SK-N-SH (cell line): ENCODE measurements around the gene MRPS22. TPM values are rescaled to one million over a fixed set of nuclear protein-coding genes. Genes with fewer than 3 reads are reported as not detected.

Experiments used
- CTCF ChIA-PET: fragments of 300-600, 350-600 bp; formaldehyde crosslinking; extraction: SDS; loops from one replicate; lab custom pipeline; 2021; lab: Yijun Ruan, JAX
- POLR2A ChIA-PET: fragments of 350-600 bp; sonication (Branson Sonifier 250); formaldehyde crosslinking; extraction: SDS; loops from one replicate; lab custom pipeline; 2020; ENCODE audit warnings: antibody characterized with exemption, inconsistent platforms; lab: Yijun Ruan, JAX
- DNase-seq: peaks from one replicate; pipeline ENCODE4 v3.0.0; 2012
- H2AFZ ChIP-seq: fragments of 200-600 bp; sonication (generic); 2 replicates; pipeline ENCODE4 v1.8.1; 2016; ENCODE audit warnings: antibody characterized with exemption, mild to moderate bottlenecking, low read depth
- H3F3A ChIP-seq: fragments of 200-600 bp; sonication (generic); replicated peaks from 2 replicates; pipeline ENCODE3; 2016; ENCODE audit warnings: antibody characterized with exemption, mild to moderate bottlenecking; ENCODE audit not compliant: insufficient read depth
- H3K27ac ChIP-seq, 2 experiments: fragments of 200-500 bp in 1 of 2; fragments of 200-600 bp in 1 of 2; sonication (Bioruptor generic) in 1 of 2; sonication (generic), shearing (Covaris generic) in 1 of 2; 2 replicates each; pipeline versions ENCODE4 v1.5.1 to v1.6.1; 2014 to 2016; ENCODE audit warnings: low read depth in 2 of 2, inconsistent platforms in 1 of 2, low read length in 1 of 2, mild to moderate bottlenecking in 1 of 2, mixed read lengths in 1 of 2
- H3K27me3 ChIP-seq: fragments of 200-600 bp; sonication (generic), shearing (Covaris generic); 2 replicates; pipeline ENCODE4 v1.6.1; 2016; ENCODE audit warnings: mixed run types; ENCODE audit not compliant: insufficient read depth
- H3K36me3 ChIP-seq, 2 experiments: fragments of 200-500 bp in 1 of 2; fragments of 200-600 bp in 1 of 2; sonication (Bioruptor generic) in 1 of 2; sonication (generic) in 1 of 2; replicated peaks in 1 of 2; 2 replicates each; pipeline versions ENCODE3 to v1.5.1; 2014 to 2016; ENCODE audit warnings: low read length in 1 of 2, mild to moderate bottlenecking in 1 of 2; ENCODE audit not compliant: insufficient read depth in 2 of 2, control insufficient read depth in 1 of 2
- H3K4me1 ChIP-seq, 2 experiments: fragments of 200-500 bp in 1 of 2; fragments of 200-600 bp in 1 of 2; sonication (Bioruptor generic) in 1 of 2; sonication (generic), shearing (Covaris generic) in 1 of 2; 2 replicates each; pipeline versions ENCODE4 v1.5.1 to v1.6.1; 2014 to 2016; ENCODE audit warnings: low read depth in 1 of 2, low read length in 1 of 2, mixed run types in 1 of 2; ENCODE audit not compliant: insufficient read depth in 2 of 2, control insufficient read depth in 1 of 2
- H3K4me2 ChIP-seq: fragments of 200-600 bp; sonication (generic), shearing (Covaris generic); 2 replicates; pipeline ENCODE4 v1.6.1; 2017; ENCODE audit warnings: mixed run types
- H3K4me3 ChIP-seq, 2 experiments: fragments of 200-500 bp in 1 of 2; fragments of 200-600 bp in 1 of 2; sonication (Bioruptor generic) in 1 of 2; sonication (generic), shearing (Covaris generic) in 1 of 2; 2 replicates each; pipeline versions ENCODE4 v1.5.1 to v1.8.1; 2014 to 2016; ENCODE audit warnings: low read depth in 2 of 2, inconsistent platforms in 1 of 2, low read length in 1 of 2, mild to moderate bottlenecking in 1 of 2, mixed read lengths in 1 of 2, moderate library complexity in 1 of 2
- H3K79me2 ChIP-seq: fragments of 200-600 bp; sonication (generic); 2 replicates; pipeline ENCODE4 v1.8.1; 2017; ENCODE audit warnings: mild to moderate bottlenecking; ENCODE audit not compliant: insufficient read depth
- H3K9ac ChIP-seq: fragments of 200-600 bp; sonication (generic); 2 replicates; pipeline ENCODE4 v1.6.1; 2017; ENCODE audit warnings: mixed run types
- H3K9me2 ChIP-seq: fragments of 200-600 bp; sonication (generic); 2 replicates; pipeline ENCODE4 v1.6.1; 2017; ENCODE audit warnings: mixed run types
- H3K9me3 ChIP-seq: fragments of 200-600 bp; sonication (generic); 2 replicates; pipeline ENCODE4 v1.6.1; 2017; ENCODE audit warnings: mixed run types, mild to moderate bottlenecking, moderate library complexity
- H4K20me1 ChIP-seq: fragments of 200-600 bp; sonication (generic); 2 replicates; pipeline ENCODE4 v1.6.1; 2017; ENCODE audit warnings: mild to moderate bottlenecking, mixed run types; ENCODE audit not compliant: insufficient read depth
- CHD2 ChIP-seq: fragments of 150-350 bp; IDR thresholded peaks from 2 replicates; pipeline ENCODE4 v1.6.1; 2018; ENCODE audit warnings: low read length; ENCODE audit not compliant: partially characterized antibody
- ELF1 ChIP-seq: IDR thresholded peaks from 2 replicates; pipeline ENCODE4 v1.4.0; 2012
- FOXJ3 ChIP-seq: sonication (generic); formaldehyde crosslinking; IDR thresholded peaks from 2 replicates; pipeline ENCODE4 v1.5.1; 2020; ENCODE audit warnings: mild to moderate bottlenecking, missing genetic modification reagents
- GABPA ChIP-seq: IDR thresholded peaks from 2 replicates; pipeline ENCODE4 v1.4.0; 2012; ENCODE audit warnings: low read depth, mild to moderate bottlenecking
- GATA2 ChIP-seq: sonication (generic); formaldehyde crosslinking; IDR thresholded peaks from 2 replicates; pipeline ENCODE4 v1.5.0; 2020; ENCODE audit warnings: mild to moderate bottlenecking, missing genetic modification reagents
- MEF2A ChIP-seq: IDR thresholded peaks from 2 replicates; pipeline ENCODE4 v1.4.0; 2012; ENCODE audit warnings: low read depth, borderline replicate concordance
- MXI1 ChIP-seq: IDR thresholded peaks from 2 replicates; pipeline ENCODE4 v1.6.1; 2012; ENCODE audit warnings: mild to moderate bottlenecking, low read depth, low read length, improper control_type of control experiment
- NFIC ChIP-seq: IDR thresholded peaks from 2 replicates; pipeline ENCODE4 v1.4.0; 2012; ENCODE audit warnings: borderline replicate concordance
- NRF1 ChIP-seq: IDR thresholded peaks from 2 replicates; pipeline ENCODE4 v1.6.1; 2012; ENCODE audit warnings: low read depth, mild to moderate bottlenecking, low read length
- PBX3 ChIP-seq: IDR thresholded peaks from 2 replicates; pipeline ENCODE4; 2012
- RAD21 ChIP-seq: IDR thresholded peaks from 2 replicates; pipeline ENCODE4 v1.6.1; 2012; ENCODE audit warnings: mild to moderate bottlenecking, low read length
- RFX5 ChIP-seq: IDR thresholded peaks from 2 replicates; pipeline ENCODE4 v1.6.1; 2012; ENCODE audit warnings: mild to moderate bottlenecking, improper control_type of control experiment, low read length
- SIN3A ChIP-seq: IDR thresholded peaks from 2 replicates; pipeline ENCODE4 v1.6.1; 2012; ENCODE audit warnings: low read depth, mild to moderate bottlenecking, low read length, moderate library complexity, borderline replicate concordance
- SMC3 ChIP-seq: IDR thresholded peaks from 2 replicates; pipeline ENCODE4 v1.6.1; 2012; ENCODE audit warnings: low read depth, low read length, improper control_type of control experiment
- TCF12 ChIP-seq: IDR thresholded peaks from 2 replicates; pipeline ENCODE4 v1.4.0; 2012
- TEAD4 ChIP-seq: IDR thresholded peaks from 2 replicates; pipeline ENCODE4 v1.4.0; 2012; ENCODE audit warnings: mild to moderate bottlenecking, borderline replicate concordance; ENCODE audit not compliant: insufficient read depth
- YY1 ChIP-seq: IDR thresholded peaks from 2 replicates; pipeline ENCODE4 v1.4.0; 2012; ENCODE audit warnings: low read depth, mild to moderate bottlenecking
- ZBTB33 ChIP-seq: IDR thresholded peaks from 2 replicates; pipeline ENCODE4 v1.4.0; 2012; ENCODE audit warnings: low read depth, borderline replicate concordance
- WGBS: methylation state at CpG from one replicate; pipeline ENCODE4 v1.1.6; 2017; ENCODE audit warnings: low lambda C conversion rate; 5-methylcytosine and 5-hydroxymethylcytosine counted together
- polyA plus RNA-seq, 3 experiments: library from polyadenylated mRNA; depleted of rRNA; stranded (reverse); fragments of >200 nt; gene quantifications; 2 replicates each; pipeline ENCODE4 v1.2.3, GENCODE V29; 2012
- TF ChIP-seq, protein P1 (sequence below): fragments of 150-350 bp; IDR thresholded peaks from 2 replicates; pipeline ENCODE4 v1.6.1; 2017; ENCODE audit warnings: antibody characterized with exemption, low read length, low read depth, borderline replicate concordance
- TF ChIP-seq, protein P2 (sequence below): IDR thresholded peaks from 2 replicates; pipeline ENCODE4 v1.4.0; 2012; ENCODE audit warnings: low read depth

Gene MRPS22
- polyA plus RNA-seq, 1 of the 3 experiments (the other 2 are of a cell fraction) = 50.6 TPM

DNA sequence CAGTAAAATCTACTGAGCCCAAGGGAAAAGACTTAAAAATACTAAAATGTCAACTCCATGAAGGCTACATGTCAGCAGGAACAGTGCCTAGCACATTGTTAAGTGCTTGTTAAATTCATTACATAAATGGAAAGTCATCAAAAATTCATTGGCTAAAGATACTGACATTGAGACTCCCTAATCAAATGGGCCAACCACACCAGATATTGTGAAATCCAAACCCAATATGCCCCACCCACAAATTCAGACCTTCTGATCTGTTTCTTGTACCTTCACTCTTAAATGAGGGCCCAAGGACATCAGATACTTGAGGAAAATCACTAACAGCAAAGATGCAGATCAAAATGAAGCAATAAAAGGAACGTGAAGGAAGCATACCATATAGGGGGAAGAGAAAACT, 20.7 kb downstream of the MRPS22 start:
- H3F3A ChIP-seq = peaks cover 22% of the 10 kb centered on the region
- no peak overlapping the region for H3K4me3 ChIP-seq
- TF ChIP-seq FOXJ3 (CRISPR knock-in tag) (no peak), GATA2 (CRISPR knock-in tag) (no peak), SIN3A (no peak), ELF1 (no peak), NRF1 (no peak), RAD21 (no peak), GABPA (no peak), ZBTB33 (no peak), TCF12 (no peak), MXI1 (no peak)
- TF ChIP-seq, protein P1, sequence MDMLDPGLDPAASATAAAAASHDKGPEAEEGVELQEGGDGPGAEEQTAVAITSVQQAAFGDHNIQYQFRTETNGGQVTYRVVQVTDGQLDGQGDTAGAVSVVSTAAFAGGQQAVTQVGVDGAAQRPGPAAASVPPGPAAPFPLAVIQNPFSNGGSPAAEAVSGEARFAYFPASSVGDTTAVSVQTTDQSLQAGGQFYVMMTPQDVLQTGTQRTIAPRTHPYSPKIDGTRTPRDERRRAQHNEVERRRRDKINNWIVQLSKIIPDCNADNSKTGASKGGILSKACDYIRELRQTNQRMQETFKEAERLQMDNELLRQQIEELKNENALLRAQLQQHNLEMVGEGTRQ = no peak
- TF ChIP-seq, all 33 proteins: peak for 0
- H3K4me1 ChIP-seq = no peaks in the 10 kb centered on the region
- H3K27ac ChIP-seq = no peak overlapping the region
- peaks cover 88 to 98% of the 10 kb centered on the region in 2 experiments for H3K36me3 ChIP-seq
- H3K9me2 ChIP-seq = no peaks in the 10 kb centered on the region
- H3K27me3 ChIP-seq = no peaks in the 10 kb centered on the region
- H3K9ac ChIP-seq = no peak overlapping the region
- no peaks in the 10 kb centered on the region for H3K9me3 ChIP-seq
- peaks cover 39% of the 10 kb centered on the region for H3K79me2 ChIP-seq
- CTCF ChIA-PET = interaction anchor here (2.4 to 3.2 kb wide), 2 partner anchors 10 kb away, joined by 13 to 26 read pairs; no protein-coding TSS in a partner anchor
- WGBS = 91% methylated on average over 1 of the region's 1 CpG
- POLR2A ChIA-PET = no interaction called here
- no peak overlapping the region for H2AFZ ChIP-seq
- DNase-seq = no peak
- no peak overlapping the region for H3K4me2 ChIP-seq
- H4K20me1 ChIP-seq = no peaks in the 10 kb centered on the region; the same call in 1 of the 2 replicates

DNA sequence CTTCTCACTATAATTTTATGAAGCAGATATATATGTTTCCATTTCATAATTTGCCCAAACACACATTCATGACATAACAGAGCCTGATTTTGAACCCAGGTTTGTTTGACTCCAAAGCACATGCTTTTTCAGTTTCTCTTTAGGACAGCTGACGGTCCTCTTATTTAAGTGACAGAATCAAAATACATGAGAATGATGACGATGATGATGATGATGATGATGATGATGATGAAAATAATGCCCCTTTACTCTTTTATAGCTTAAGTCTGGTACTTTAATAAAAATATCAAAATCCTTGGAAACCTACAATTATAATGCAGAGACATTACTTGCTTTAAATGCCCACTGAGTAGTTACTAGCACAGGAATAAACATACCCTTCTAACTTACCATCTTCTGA, 30.3 kb downstream of the MRPS22 start:
- ChIA-PET CTCF (interaction anchor here (0.9 to 3.2 kb wide), 2 partner anchors 20 kb away, joined by 3 to 15 read pairs; no protein-coding TSS in a partner anchor), POLR2A (no interaction called here)
- H3K9me2 ChIP-seq = no peaks in the 10 kb centered on the region
- WGBS = 82% methylated on average over 2 of the region's 2 CpGs
- H3K27me3 ChIP-seq = no peaks in the 10 kb centered on the region
- no peak overlapping the region for H3K4me2 ChIP-seq
- peaks cover 11% of the 10 kb centered on the region for H4K20me1 ChIP-seq
- H3F3A ChIP-seq = peaks cover 5% of the 10 kb centered on the region
- H3K36me3 ChIP-seq = peaks cover 98 to 99% of the 10 kb centered on the region in 2 experiments
- H3K79me2 ChIP-seq = peaks cover 42% of the 10 kb centered on the region
- no peak overlapping the region for H3K9ac ChIP-seq
- H3K4me1 ChIP-seq = peaks cover 0 to 2% of the 10 kb centered on the region in 2 experiments; a peak in 1 of 4 replicates
- no peak overlapping the region for H2AFZ ChIP-seq
- H3K27ac ChIP-seq = no peak overlapping the region
- no peak for DNase-seq
- H3K4me3 ChIP-seq = no peak overlapping the region
- H3K9me3 ChIP-seq = no peaks in the 10 kb centered on the region
- TF ChIP-seq MEF2A (no peak), TCF12 (no peak), SMC3 (no peak), PBX3 (no peak), SIN3A (no peak), NFIC (no peak), RAD21 (no peak), ZBTB33 (no peak), TEAD4 (no peak), YY1 (no peak), GABPA (no peak), MXI1 (no peak), RFX5 (no peak), CHD2 (no peak)
- TF ChIP-seq, protein P1 = no peak
- TF ChIP-seq, protein P2, sequence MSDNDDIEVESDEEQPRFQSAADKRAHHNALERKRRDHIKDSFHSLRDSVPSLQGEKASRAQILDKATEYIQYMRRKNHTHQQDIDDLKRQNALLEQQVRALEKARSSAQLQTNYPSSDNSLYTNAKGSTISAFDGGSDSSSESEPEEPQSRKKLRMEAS = no peak
